HepG2 (cell line): ENCODE results near the gene KCNH1. TPM values are rescaled to one million over a fixed set of nuclear protein-coding genes. Genes with fewer than 3 reads are reported as not detected.

Source experiments
- ATAC-seq: fragments of 200-7000 bp; cut with Tn5 transposase; 3 replicates; pipeline ENCODE4 v1.9.1; 2020; ENCODE audit warnings: mild to moderate bottlenecking, moderate library complexity
- BruUV-seq: library from RNA; stranded (reverse); fragments of 400-500 nt; replicated peaks from 2 replicates; lab custom pipeline; 2021; lab: Mats Ljungman, UMichigan
- CTCF ChIA-PET: fragments of 300-600 bp; formaldehyde crosslinking; extraction: SDS; loops from one replicate; lab custom pipeline; 2021; ENCODE audit warnings: low total read pairs, inconsistent platforms, low intra/inter-chr PET ratio; lab: Yijun Ruan, JAX
- POLR2A ChIA-PET: fragments of 350-600 bp; sonication (Branson Sonifier 250); formaldehyde crosslinking; loops from one replicate; lab custom pipeline; 2020; ENCODE audit warnings: antibody characterized with exemption, inconsistent platforms; lab: Yijun Ruan, JAX
- DNase-seq: peaks from one replicate; pipeline ENCODE4 v3.0.0-alpha.2; 2015; ENCODE audit warnings: low spot score
- FAIRE-seq: peaks from 3 replicates; lab custom pipeline; 2011; peaks lifted over from hg19 to GRCh38; lab: Jason Lieb, UNC
- H2AFZ ChIP-seq: one replicate; pipeline ENCODE4 v1.6.1; 2011; ENCODE audit warnings: low read length, inconsistent platforms
- H3K27ac ChIP-seq: fragments of 300-600 bp; 3 replicates; pipeline ENCODE4 v1.8.0; 2011; ENCODE audit warnings: mixed run types, mild to moderate bottlenecking, mixed read lengths, low read length, inconsistent platforms; ENCODE audit not compliant: insufficient read depth; ENCODE audit errors: extremely low read length
- H3K27me3 ChIP-seq, 2 experiments: fragments of 200-600 bp in 1 of 2; 2 replicates in 1 of 2; 3 replicates in 1 of 2; pipeline versions ENCODE4 v1.6.0 to v1.8.0; 2011; ENCODE audit warnings: low read length in 2 of 2, mild to moderate bottlenecking in 2 of 2, moderate library complexity in 2 of 2, inconsistent platforms in 1 of 2; ENCODE audit not compliant: insufficient read depth in 2 of 2, control insufficient read depth in 1 of 2
- H3K36me3 ChIP-seq, 2 experiments: fragments of 200-600 bp in 1 of 2; replicated peaks in 1 of 2; 2 replicates in 1 of 2; 3 replicates in 1 of 2; pipeline versions ENCODE4 v1.5.1 to v1.8.0; 2011; ENCODE audit warnings: low read length in 2 of 2, inconsistent platforms in 1 of 2; ENCODE audit not compliant: insufficient read depth in 2 of 2, control insufficient read depth in 1 of 2
- H3K4me1 ChIP-seq: 2 replicates; pipeline ENCODE4 v1.5.1; 2012; ENCODE audit warnings: low read length, inconsistent platforms; ENCODE audit not compliant: insufficient read depth
- H3K4me2 ChIP-seq: 2 replicates; pipeline ENCODE4 v1.6.0; 2011; ENCODE audit warnings: low read depth, low read length, inconsistent platforms
- H3K4me3 ChIP-seq, 3 experiments: fragments of 200-600 bp in 1 of 3; sonication (generic), shearing (Covaris generic) in 1 of 3; replicated peaks in 1 of 3; 2 replicates each; pipeline ENCODE4 v1.5.1; 2011 to 2016; ENCODE audit warnings: low read length in 3 of 3, inconsistent platforms in 2 of 3, low read depth in 2 of 3, mild to moderate bottlenecking in 2 of 3, control low read depth in 1 of 3, mixed read lengths in 1 of 3; ENCODE audit not compliant: insufficient read depth in 1 of 3
- H3K79me2 ChIP-seq: one replicate; pipeline ENCODE4 v1.6.1; 2011; ENCODE audit warnings: low read length, inconsistent platforms; ENCODE audit not compliant: insufficient read depth
- H3K9ac ChIP-seq: 2 replicates; pipeline ENCODE4 v1.6.0; 2011; ENCODE audit warnings: mild to moderate bottlenecking, low read depth, low read length, inconsistent platforms; ENCODE audit not compliant: insufficient read depth
- H3K9me3 ChIP-seq: 2 replicates; pipeline ENCODE4 v1.5.1; 2012; ENCODE audit warnings: mild to moderate bottlenecking, low read length
- H4K20me1 ChIP-seq: 2 replicates; pipeline ENCODE4 v1.6.0; 2011; ENCODE audit warnings: inconsistent platforms, mild to moderate bottlenecking, low read length, moderate library complexity; ENCODE audit not compliant: insufficient read depth
- CREB3 ChIP-seq: sonication (generic); formaldehyde crosslinking; IDR thresholded peaks from 2 replicates; pipeline ENCODE4 v1.5.0; 2020; ENCODE audit warnings: missing genetic modification reagents
- CSRNP1 ChIP-seq: sonication (generic); formaldehyde crosslinking; IDR thresholded peaks from 2 replicates; pipeline ENCODE4 v1.8.1; 2023; ENCODE audit warnings: mild to moderate bottlenecking, missing genetic modification reagents
- HOXA5 ChIP-seq: sonication (generic); formaldehyde crosslinking; IDR thresholded peaks from 2 replicates; pipeline ENCODE4 v1.4.0; 2020; ENCODE audit warnings: missing genetic modification reagents
- MYNN ChIP-seq: sonication (generic); formaldehyde crosslinking; IDR thresholded peaks from 2 replicates; pipeline ENCODE4 v1.4.0; 2020; ENCODE audit warnings: mild to moderate bottlenecking, low read depth, missing genetic modification reagents
- NFATC3 ChIP-seq: sonication (generic); formaldehyde crosslinking; IDR thresholded peaks from 2 replicates; pipeline ENCODE4 v1.5.1; 2020; ENCODE audit warnings: mild to moderate bottlenecking, missing genetic modification reagents
- NR2F1 ChIP-seq, 2 experiments: fragments of 450-650 bp in 1 of 2; formaldehyde crosslinking in 1 of 2; IDR thresholded peaks; 2 replicates each; pipeline versions ENCODE4 v1.5.0 to v1.6.1; 2016 to 2020; ENCODE audit warnings: mild to moderate bottlenecking in 1 of 2, missing compliant biosample characterization in 1 of 2, missing genetic modification reagents in 1 of 2, moderate library complexity in 1 of 2
- TFAP4 ChIP-seq: sonication (generic); IDR thresholded peaks from 2 replicates; pipeline ENCODE4 v1.6.1; 2016; ENCODE audit warnings: low read depth, borderline replicate concordance
- XBP1 ChIP-seq: sonication (generic); formaldehyde crosslinking; IDR thresholded peaks from 2 replicates; pipeline ENCODE4 v1.5.0; 2020; ENCODE audit warnings: missing genetic modification reagents
- ZFP62 ChIP-seq: sonication (generic); formaldehyde crosslinking; IDR thresholded peaks from 2 replicates; pipeline ENCODE4 v1.4.0; 2020; ENCODE audit warnings: missing genetic modification reagents
- ZNF460 ChIP-seq: sonication (generic); formaldehyde crosslinking; IDR thresholded peaks from 2 replicates; pipeline ENCODE4 v1.5.1; 2020; ENCODE audit warnings: missing genetic modification reagents, mild to moderate bottlenecking, borderline replicate concordance
- ZNF564 ChIP-seq: sonication (generic); formaldehyde crosslinking; IDR thresholded peaks from 2 replicates; pipeline ENCODE4 v1.8.1; 2023; ENCODE audit warnings: mild to moderate bottlenecking, missing genetic modification reagents
- WGBS: methylation state at CpG from one replicate; pipeline ENCODE4 v1.1.6; 2017; ENCODE audit warnings: low lambda C conversion rate; 5-methylcytosine and 5-hydroxymethylcytosine counted together
- in situ Hi-C: cut with HindIII; loops from 2 replicates; pipeline ENCODE4 v1.10.0; 2017; ENCODE audit warnings: low pct_unique_long_range_greater_than_20kb; ENCODE audit not compliant: extremely low pct_ligation_motif_present
- intact Hi-C: fragments of 100-400 bp; cut with micrococcal nuclease; formaldehyde crosslinking; loops from one replicate; pipeline ENCODE4 v1.10.0; 2022; ENCODE audit not compliant: unreplicated experiment
- polyA plus RNA-seq, 8 experiments: library from polyadenylated mRNA; depleted of rRNA in 3 of 8; stranded (reverse) in 7 of 8; unstranded in 1 of 8; fragments of >200 nt; fragmentation: Illumina TruSeq in 4 of 8; extraction: Trizol in 4 of 8; gene quantifications; 2 replicates each; pipeline versions ENCODE4 v1.2.1 to v1.2.3, GENCODE V29; 2011 to 2016; ENCODE audit warnings: low read depth in 4 of 8, missing spikeins in 1 of 8, mixed read lengths in 1 of 8; ENCODE audit not compliant: insufficient read depth in 1 of 8
- total RNA-seq, 5 experiments: library from RNA; depleted of rRNA; stranded (reverse); fragments of >200 nt; fragmentation: Illumina TruSeq; extraction: Trizol; gene quantifications; 2 replicates each; pipeline ENCODE4 v1.2.3, GENCODE V29; 2016; ENCODE audit warnings: low read depth in 1 of 5

KCNH1 gene
- total and polyA plus RNA-seq, 2 of the 13 experiments (the other 11 are each of a cell fraction or from before 2014, with no cell fraction given): not detected

GRCh38 chr1:210686841-210687240, 447.1 kb downstream of the KCNH1 start:
- TF ChIP-seq HOXA5 (CRISPR knock-in tag) (no peak), MYNN (no peak), CREB3 (no peak), XBP1 (no peak), ZNF564 (no peak), NFATC3 (CRISPR knock-in tag) (no peak), CSRNP1 (no peak), ZNF460 (CRISPR knock-in tag) (no peak), ZFP62 (CRISPR knock-in tag) (no peak), TFAP4 (no peak), NR2F1 (CRISPR knock-in tag; IDR thresholded peaks at IDR 0.05) (no peak)
- no peaks in the 10 kb centered on the region for H3K9me3 ChIP-seq
- no peaks in the 10 kb centered on the region for H4K20me1 ChIP-seq
- no peaks in the 10 kb centered on the region for H3K4me1 ChIP-seq
- no peak overlapping the region for H2AFZ ChIP-seq
- DNase-seq (no peak), FAIRE-seq (no peak), ATAC-seq (no peak)
- in situ Hi-C loops: no loop called here
- ChIA-PET CTCF (no interaction called here), POLR2A (no interaction called here)
- no peak overlapping the region for H3K27ac ChIP-seq
- WGBS: 35% methylated on average over 3 of the region's 3 CpGs
- H3K4me2 ChIP-seq: no peak overlapping the region
- H3K9ac ChIP-seq: no peak overlapping the region
- H3K27me3 ChIP-seq: no peaks in the 10 kb centered on the region
- no peaks in the 10 kb centered on the region for H3K79me2 ChIP-seq
- no peak overlapping the region for H3K4me3 ChIP-seq
- intact Hi-C loops: no loop called here
- BruUV-seq: no TSS peak
- H3K36me3 ChIP-seq: no peaks in the 10 kb centered on the region
